ENCODE results near the gene C7. TPM values are rescaled to one million over a fixed set of nuclear protein-coding genes. Genes with fewer than 3 reads are reported as not detected.
"Not testable (repeated sequence)": the region's sequence is repeated elsewhere in the genome, so short reads cannot be mapped to it uniquely, and the experiment has no call there.

Gene C7
- total and polyA plus RNA-seq, 11 donors, result 69.5 to 346 (median 89.2) TPM

DNA sequence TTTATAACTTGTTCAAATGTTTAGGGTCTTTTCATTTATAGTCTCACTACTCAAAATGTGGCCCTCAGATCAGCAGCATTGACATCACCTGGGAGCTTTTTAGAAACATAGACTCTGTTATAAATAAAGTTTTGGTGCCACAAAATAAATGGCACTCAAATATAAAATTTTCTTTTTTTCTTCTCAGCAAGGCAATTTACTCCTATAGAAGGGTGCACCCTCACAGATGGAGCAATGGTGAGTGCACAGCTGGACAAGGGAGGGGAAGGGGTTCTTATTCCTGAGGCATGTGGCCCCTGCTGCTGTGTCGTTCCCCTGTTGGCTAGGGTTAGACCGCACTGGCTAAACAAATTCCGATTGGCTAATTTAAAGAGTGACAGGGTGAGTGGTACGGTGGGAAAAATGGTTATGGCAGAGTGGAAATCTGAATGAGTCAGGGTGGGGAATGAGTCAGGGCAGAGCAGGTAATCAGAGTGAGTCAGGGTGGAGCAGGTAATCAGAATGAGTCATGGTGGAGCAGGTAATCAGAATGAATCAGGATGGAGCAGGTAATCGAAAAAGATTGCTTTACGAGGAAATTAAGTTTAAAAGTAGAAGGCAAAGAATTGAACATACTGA is 31.8 kb upstream of the C7 start:
- no peaks in the 10 kb centered on the region for H3K36me3 ChIP-seq
- ATAC-seq, result no peak
- no peak overlapping the region for H3K27ac ChIP-seq
- H3K9me3 ChIP-seq, result peaks cover 0 to 5% (median 0%) of the 10 kb centered on the region in 12 donors
- H3K27me3 ChIP-seq, result no peaks in the 10 kb centered on the region
- TF ChIP-seq, protein P1, sequence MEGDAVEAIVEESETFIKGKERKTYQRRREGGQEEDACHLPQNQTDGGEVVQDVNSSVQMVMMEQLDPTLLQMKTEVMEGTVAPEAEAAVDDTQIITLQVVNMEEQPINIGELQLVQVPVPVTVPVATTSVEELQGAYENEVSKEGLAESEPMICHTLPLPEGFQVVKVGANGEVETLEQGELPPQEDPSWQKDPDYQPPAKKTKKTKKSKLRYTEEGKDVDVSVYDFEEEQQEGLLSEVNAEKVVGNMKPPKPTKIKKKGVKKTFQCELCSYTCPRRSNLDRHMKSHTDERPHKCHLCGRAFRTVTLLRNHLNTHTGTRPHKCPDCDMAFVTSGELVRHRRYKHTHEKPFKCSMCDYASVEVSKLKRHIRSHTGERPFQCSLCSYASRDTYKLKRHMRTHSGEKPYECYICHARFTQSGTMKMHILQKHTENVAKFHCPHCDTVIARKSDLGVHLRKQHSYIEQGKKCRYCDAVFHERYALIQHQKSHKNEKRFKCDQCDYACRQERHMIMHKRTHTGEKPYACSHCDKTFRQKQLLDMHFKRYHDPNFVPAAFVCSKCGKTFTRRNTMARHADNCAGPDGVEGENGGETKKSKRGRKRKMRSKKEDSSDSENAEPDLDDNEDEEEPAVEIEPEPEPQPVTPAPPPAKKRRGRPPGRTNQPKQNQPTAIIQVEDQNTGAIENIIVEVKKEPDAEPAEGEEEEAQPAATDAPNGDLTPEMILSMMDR (IDR thresholded peaks at IDR 0.05), result no peak
- no peak for TF ChIP-seq POLR2A (IDR thresholded peaks at IDR 0.05)
- 90 to 97% (median 94%) methylated on average over 6 of the region's 6 CpGs for WGBS, 4 donors
- no peak overlapping the region for H3K4me3 ChIP-seq
- intact Hi-C loops (cut with DNase I), result loop anchor here in 9 of 10 donors (5.0 to 10.0 kb wide), 10 partner anchors 35 to 1300 kb away; partner anchors contain the start of genes TTC33 (in 4 of the 9), CARD6 (in 1 of the 9) and RPL37 (in 1 of the 9)
- no peak for DNase-seq
- H3K4me1 ChIP-seq, result peaks cover 0 to 4% (median 0%) of the 10 kb centered on the region in 12 donors

DNA sequence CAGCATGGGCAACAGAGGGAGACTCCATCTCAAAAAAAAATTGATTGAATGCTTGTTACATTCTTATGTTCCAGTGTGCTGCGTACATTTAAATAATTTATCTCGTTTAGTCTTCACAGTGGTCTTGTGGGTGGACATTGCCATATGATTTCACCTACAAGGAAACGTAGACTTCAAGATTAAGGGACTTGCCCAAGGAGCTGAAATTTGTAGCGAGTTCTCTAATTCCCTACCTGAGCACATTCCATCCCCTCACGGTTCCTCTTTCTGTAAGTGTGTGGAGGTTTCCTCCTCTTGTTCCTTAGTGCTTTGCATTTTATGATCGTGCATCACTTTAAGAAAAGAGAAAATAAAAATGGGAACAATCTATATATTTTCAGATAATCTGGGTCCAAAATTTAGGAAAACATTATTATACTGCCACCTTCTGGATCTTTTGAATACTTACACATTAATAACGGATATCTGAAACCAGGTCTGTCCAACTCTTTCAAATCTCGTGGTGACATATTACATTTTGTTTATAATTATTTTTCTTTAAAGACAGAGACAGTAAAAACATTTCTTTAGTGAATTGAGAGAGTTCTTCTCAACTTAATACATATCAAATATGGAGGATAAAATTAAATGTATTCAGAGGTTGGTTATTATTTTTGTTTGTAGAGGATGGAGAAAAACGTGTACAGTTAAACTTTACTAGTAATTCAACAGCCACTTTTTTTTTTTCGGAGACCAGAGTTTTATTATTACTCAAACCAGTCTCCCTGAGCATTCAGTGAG is 29.9 kb upstream of the C7 start:
- intact Hi-C loops (cut with DNase I), result loop anchor here (1.0 to 10.0 kb wide), 12 partner anchors 37 to 1302 kb away; partner anchors contain the start of genes TTC33 (in 8 of the 10), CARD6 (in 1 of the 10) and RPL37 (in 1 of the 10)
- no peak overlapping the region for H3K4me3 ChIP-seq
- DNase-seq (no peak), ATAC-seq (no peak)
- H3K36me3 ChIP-seq, result no peaks in the 10 kb centered on the region
- peaks cover 0 to 4% (median 0%) of the 10 kb centered on the region in 12 donors for H3K4me1 ChIP-seq
- 32 to 39% (median 34%) methylated on average over 10 of the region's 10 CpGs for WGBS, 4 donors
- H3K27ac ChIP-seq, result no peak overlapping the region
- TF ChIP-seq POLR2A (IDR thresholded peaks at IDR 0.05), result no peak
- TF ChIP-seq, protein P1 (IDR thresholded peaks at IDR 0.05), result peak; percentile 47 to 72 (median 64)
- no peaks in the 10 kb centered on the region for H3K27me3 ChIP-seq
- peaks cover 0 to 5% (median 0%) of the 10 kb centered on the region in 12 donors for H3K9me3 ChIP-seq

DNA sequence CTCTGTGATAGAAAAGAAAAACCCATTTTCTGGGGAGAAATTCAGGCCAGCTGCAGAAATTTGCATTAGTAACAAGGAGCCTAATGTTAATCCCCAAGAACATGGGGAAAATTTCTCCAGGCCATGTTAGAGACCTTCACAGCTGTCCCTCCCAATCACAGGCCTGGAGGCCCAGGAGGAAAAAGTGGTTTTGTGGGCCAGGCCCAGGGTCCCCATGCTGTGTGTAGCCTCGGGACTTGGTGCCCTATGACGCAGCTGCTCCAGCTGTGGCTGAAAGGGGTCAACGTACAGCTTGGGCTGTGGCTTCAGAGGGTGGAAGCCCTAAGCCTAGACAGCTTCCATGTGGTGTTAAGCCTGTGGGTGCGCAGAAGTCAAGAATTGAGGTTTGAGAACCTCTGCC is 27.0 kb upstream of the C7 start:
- peaks cover 0 to 4% (median 0%) of the 10 kb centered on the region in 12 donors for H3K4me1 ChIP-seq
- intact Hi-C loops (cut with DNase I), result loop anchor here in 2 of 10 donors (10.0 kb wide), 2 partner anchors 937 to 1307 kb away; no protein-coding TSS in a partner anchor
- H3K27ac ChIP-seq, result no peak overlapping the region
- no peaks in the 10 kb centered on the region for H3K27me3 ChIP-seq
- DNase-seq, result no peak
- peaks cover 0 to 5% (median 0%) of the 10 kb centered on the region in 12 donors for H3K9me3 ChIP-seq
- 91 to 100% (median 93%) methylated on average over 4 of the region's 4 CpGs for WGBS, 4 donors
- no peak for TF ChIP-seq POLR2A (IDR thresholded peaks at IDR 0.05)
- TF ChIP-seq, protein P1 (IDR thresholded peaks at IDR 0.05), result no peak
- H3K36me3 ChIP-seq, result no peaks in the 10 kb centered on the region
- no peak overlapping the region for H3K4me3 ChIP-seq
- ATAC-seq, result no peak

DNA sequence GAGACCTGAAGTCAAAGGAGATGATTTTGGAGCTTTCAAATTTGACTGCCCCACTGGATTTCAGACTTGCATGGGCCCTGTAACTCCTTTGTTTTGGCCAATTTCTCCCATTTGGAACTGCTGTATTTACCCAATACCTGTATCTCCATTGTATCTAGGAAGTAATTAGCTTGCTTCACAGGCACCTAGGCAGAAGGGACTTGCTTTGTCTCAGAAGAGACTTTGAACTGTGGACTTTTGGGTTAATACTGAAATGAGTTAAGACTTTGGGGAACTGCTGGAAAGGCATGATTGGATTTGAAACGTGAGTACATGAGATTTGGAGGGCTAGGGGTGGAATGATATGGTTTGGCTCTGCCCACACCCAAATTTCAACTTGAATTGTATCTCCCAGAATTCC is 26.2 kb upstream of the C7 start:
- not testable (repeated sequence) for H3K4me3 ChIP-seq, ATAC-seq, H3K36me3 ChIP-seq, DNase-seq, H3K4me1 ChIP-seq, H3K9me3 ChIP-seq, H3K27me3 ChIP-seq, H3K27ac ChIP-seq
- WGBS, 4 donors, result 39 to 53% (median 51%) methylated on average over 1 of the region's 1 CpG
- intact Hi-C loops (cut with DNase I), result loop anchor here in 2 of 10 donors (10.0 kb wide), 2 partner anchors 938 to 1308 kb away; no protein-coding TSS in a partner anchor

DNA sequence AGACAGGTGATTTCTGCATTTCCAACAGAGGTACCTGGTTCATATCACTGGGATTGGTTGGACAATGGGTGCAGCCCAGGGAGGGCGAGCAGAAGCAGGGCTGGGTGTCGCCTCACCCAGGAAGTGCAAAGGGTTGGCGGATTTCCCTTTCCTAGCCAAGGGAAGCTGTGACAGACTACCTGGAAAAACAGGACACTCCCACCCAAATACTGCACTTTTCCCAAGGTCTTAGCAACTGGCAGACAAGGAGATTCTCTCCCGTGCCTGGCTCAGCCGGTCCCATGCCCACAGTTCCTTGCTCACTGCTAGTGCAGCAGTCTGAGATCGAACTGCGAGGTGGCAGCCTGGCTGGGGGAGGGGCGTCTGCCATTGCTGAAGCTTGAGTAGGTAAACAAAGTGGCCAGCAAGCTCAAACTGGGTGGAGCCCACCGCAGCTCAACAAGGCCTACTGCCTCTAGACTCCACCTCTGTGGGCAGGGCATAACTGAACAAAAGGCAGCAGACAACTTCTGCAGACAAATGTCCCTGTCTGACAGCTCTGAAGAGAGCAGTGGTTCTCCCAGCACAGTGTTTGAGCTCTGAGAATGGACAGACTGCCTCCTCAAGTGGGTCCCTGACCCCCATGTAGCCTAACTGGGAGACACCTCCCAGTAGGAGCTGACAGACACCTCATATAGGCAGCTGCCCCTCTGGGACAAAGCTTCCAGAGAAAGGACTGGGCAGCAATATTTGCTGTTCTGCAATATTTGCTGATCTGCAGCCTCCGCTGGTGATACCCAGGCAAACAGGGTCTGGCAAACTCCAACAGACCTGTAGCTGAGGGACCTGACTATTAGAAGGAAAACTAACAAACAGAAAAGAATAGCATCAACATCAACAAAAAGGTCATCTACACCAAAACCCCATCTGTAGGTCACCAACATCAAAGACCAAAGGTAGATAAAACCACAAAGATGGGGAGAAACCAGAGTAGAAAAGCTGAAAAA is 13.6 kb upstream of the C7 start:
- intact Hi-C loops (cut with DNase I); H3K27ac ChIP-seq; H3K36me3 ChIP-seq; H3K4me1 ChIP-seq; H3K27me3 ChIP-seq; H3K4me3 ChIP-seq; ATAC-seq; DNase-seq: not testable (repeated sequence)
- 80 to 88% (median 84%) methylated on average over 8 to 10 of the region's 10 CpGs for WGBS, 4 donors
- peaks cover 0 to 15% (median 0%) of the 10 kb centered on the region in 12 donors for H3K9me3 ChIP-seq
